ENCODE measurements around the gene SPAG16. TPM values are rescaled to one million over a fixed set of nuclear protein-coding genes. Genes with fewer than 3 reads are reported as not detected.

SPAG16 gene
- total RNA-seq, 1 experiment from 2014 or later: 13.0 TPM

DNA sequence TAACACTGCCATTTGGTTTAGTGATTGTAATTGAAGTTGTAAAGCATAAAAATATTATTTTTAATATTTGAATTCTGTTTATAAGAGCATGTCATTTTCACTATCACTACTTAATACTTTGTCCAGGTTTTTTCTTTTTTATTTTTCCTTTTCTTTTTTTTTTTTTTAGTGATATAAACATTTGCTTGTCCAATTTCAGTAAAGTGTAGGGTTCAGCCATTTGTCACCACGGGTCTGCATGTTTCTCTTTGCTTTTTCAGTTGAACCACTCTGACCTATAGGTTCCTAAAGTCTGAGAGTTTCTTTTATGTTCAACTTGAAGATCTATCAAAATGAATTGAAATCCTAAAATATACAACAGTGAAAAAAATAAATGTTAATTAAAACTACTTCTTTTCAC, 48.5 kb upstream of the SPAG16 start:
- Histone ChIP-seq H3K9me3 (ENCODE audit: control insufficient read depth, insufficient read depth, low read depth, low read length) (no peaks in the 10 kb centered on the region), H3K36me3 (ENCODE audit: control insufficient read depth, insufficient read depth, low read length) (no peaks in the 10 kb centered on the region), H3K4me1 (ENCODE audit: control insufficient read depth, insufficient read depth, low read length) (no peaks in the 10 kb centered on the region), H3K27me3 (ENCODE audit: control insufficient read depth, insufficient read depth, low read length) (no peaks in the 10 kb centered on the region), H3K4me3 (ENCODE audit: low read depth in 2 of 2, low read length in 2 of 2) (no peak overlapping the region), H3K27ac (ENCODE audit: low read length) (no peak overlapping the region)
- in situ Hi-C loops (cut with HindIII; ENCODE audit: low pct_unique_long_range_greater_than_20kb, low sequenced_read_pairs) (no loop called here), intact Hi-C loops (cut with micrococcal nuclease; ENCODE audit: unreplicated experiment) (loop anchor here (10.0 kb wide), 1 partner anchor 551 kb away; no protein-coding TSS in a partner anchor)
- DNase-seq (ENCODE audit: low read depth, low spot score): no peak
- ChIA-PET POLR2A (no interaction called here), CTCF (no interaction called here)
- TF ChIP-seq SIN3A (IDR thresholded peaks at IDR 0.05; ENCODE audit: borderline replicate concordance, insufficient read depth, low read depth, low read length): no peak
- TF ChIP-seq, protein P1, sequence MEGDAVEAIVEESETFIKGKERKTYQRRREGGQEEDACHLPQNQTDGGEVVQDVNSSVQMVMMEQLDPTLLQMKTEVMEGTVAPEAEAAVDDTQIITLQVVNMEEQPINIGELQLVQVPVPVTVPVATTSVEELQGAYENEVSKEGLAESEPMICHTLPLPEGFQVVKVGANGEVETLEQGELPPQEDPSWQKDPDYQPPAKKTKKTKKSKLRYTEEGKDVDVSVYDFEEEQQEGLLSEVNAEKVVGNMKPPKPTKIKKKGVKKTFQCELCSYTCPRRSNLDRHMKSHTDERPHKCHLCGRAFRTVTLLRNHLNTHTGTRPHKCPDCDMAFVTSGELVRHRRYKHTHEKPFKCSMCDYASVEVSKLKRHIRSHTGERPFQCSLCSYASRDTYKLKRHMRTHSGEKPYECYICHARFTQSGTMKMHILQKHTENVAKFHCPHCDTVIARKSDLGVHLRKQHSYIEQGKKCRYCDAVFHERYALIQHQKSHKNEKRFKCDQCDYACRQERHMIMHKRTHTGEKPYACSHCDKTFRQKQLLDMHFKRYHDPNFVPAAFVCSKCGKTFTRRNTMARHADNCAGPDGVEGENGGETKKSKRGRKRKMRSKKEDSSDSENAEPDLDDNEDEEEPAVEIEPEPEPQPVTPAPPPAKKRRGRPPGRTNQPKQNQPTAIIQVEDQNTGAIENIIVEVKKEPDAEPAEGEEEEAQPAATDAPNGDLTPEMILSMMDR (IDR thresholded peaks at IDR 0.05): no peak
- TF ChIP-seq TCF7L2 (IDR thresholded peaks at IDR 0.05; ENCODE audit: low read depth, low read length): no peak
- TF ChIP-seq POLR2AphosphoS5 (IDR thresholded peaks at IDR 0.05; ENCODE audit: low read depth, low read length): no peak
- TF ChIP-seq, protein P2, sequence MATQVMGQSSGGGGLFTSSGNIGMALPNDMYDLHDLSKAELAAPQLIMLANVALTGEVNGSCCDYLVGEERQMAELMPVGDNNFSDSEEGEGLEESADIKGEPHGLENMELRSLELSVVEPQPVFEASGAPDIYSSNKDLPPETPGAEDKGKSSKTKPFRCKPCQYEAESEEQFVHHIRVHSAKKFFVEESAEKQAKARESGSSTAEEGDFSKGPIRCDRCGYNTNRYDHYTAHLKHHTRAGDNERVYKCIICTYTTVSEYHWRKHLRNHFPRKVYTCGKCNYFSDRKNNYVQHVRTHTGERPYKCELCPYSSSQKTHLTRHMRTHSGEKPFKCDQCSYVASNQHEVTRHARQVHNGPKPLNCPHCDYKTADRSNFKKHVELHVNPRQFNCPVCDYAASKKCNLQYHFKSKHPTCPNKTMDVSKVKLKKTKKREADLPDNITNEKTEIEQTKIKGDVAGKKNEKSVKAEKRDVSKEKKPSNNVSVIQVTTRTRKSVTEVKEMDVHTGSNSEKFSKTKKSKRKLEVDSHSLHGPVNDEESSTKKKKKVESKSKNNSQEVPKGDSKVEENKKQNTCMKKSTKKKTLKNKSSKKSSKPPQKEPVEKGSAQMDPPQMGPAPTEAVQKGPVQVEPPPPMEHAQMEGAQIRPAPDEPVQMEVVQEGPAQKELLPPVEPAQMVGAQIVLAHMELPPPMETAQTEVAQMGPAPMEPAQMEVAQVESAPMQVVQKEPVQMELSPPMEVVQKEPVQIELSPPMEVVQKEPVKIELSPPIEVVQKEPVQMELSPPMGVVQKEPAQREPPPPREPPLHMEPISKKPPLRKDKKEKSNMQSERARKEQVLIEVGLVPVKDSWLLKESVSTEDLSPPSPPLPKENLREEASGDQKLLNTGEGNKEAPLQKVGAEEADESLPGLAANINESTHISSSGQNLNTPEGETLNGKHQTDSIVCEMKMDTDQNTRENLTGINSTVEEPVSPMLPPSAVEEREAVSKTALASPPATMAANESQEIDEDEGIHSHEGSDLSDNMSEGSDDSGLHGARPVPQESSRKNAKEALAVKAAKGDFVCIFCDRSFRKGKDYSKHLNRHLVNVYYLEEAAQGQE (IDR thresholded peaks at IDR 0.05; ENCODE audit: insufficient read depth in 1 of 2, low read depth in 2 of 2, low read length in 1 of 2): no peak
- ATAC-seq: no peak
- BruUV-seq (replicated peaks): no TSS peak

DNA sequence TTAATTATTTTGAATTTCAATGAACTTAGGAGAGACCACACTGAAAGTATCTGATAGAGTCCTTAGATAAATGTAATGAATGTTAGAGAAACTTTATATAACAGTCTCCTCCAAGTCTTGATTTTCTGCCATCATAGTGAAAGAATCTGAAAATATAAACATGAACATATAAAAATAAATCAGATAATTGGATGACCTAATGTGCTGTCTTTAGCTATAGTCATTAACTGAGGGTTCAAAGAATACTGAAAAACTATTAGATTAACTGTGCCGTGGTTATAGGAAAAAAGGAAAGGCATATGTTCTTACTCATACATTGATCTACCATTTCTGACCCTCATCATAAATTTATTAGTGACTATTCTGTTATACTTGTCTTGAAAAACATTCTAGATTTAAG, 47.0 kb upstream of the SPAG16 start:
- Histone ChIP-seq H3K9me3 (ENCODE audit: control insufficient read depth, insufficient read depth, low read depth, low read length) (no peaks in the 10 kb centered on the region), H3K4me3 (ENCODE audit: low read depth in 2 of 2, low read length in 2 of 2) (no peak overlapping the region), H3K27ac (ENCODE audit: low read length) (no peak overlapping the region), H3K36me3 (ENCODE audit: control insufficient read depth, insufficient read depth, low read length) (no peaks in the 10 kb centered on the region), H3K27me3 (ENCODE audit: control insufficient read depth, insufficient read depth, low read length) (no peaks in the 10 kb centered on the region), H3K4me1 (ENCODE audit: control insufficient read depth, insufficient read depth, low read length) (no peaks in the 10 kb centered on the region)
- ChIA-PET POLR2A (no interaction called here), CTCF (no interaction called here)
- in situ Hi-C loops (cut with HindIII; ENCODE audit: low pct_unique_long_range_greater_than_20kb, low sequenced_read_pairs): no loop called here
- BruUV-seq (replicated peaks): no TSS peak
- intact Hi-C loops (cut with micrococcal nuclease; ENCODE audit: unreplicated experiment): loop anchor here (10.0 kb wide), 1 partner anchor 552 kb away; no protein-coding TSS in a partner anchor
- ATAC-seq (no peak), DNase-seq (ENCODE audit: low read depth, low spot score) (no peak)
- TF ChIP-seq, protein P2 (IDR thresholded peaks at IDR 0.05; ENCODE audit: insufficient read depth in 1 of 2, low read depth in 2 of 2, low read length in 1 of 2): no peak
- TF ChIP-seq, protein P1 (IDR thresholded peaks at IDR 0.05): no peak
- TF ChIP-seq SIN3A (IDR thresholded peaks at IDR 0.05; ENCODE audit: borderline replicate concordance, insufficient read depth, low read depth, low read length) (no peak), POLR2AphosphoS5 (IDR thresholded peaks at IDR 0.05; ENCODE audit: low read depth, low read length) (no peak), TCF7L2 (IDR thresholded peaks at IDR 0.05; ENCODE audit: low read depth, low read length) (no peak)

All from Panc1 (cell line).